Measurements from ENCODE around the gene SQSTM1. TPM values are rescaled to one million over a fixed set of nuclear protein-coding genes. Genes with fewer than 3 reads are reported as not detected.

The SQSTM1 gene
- total RNA-seq, 2 donors from 2014 or later: 302 to 316 TPM

DNA sequence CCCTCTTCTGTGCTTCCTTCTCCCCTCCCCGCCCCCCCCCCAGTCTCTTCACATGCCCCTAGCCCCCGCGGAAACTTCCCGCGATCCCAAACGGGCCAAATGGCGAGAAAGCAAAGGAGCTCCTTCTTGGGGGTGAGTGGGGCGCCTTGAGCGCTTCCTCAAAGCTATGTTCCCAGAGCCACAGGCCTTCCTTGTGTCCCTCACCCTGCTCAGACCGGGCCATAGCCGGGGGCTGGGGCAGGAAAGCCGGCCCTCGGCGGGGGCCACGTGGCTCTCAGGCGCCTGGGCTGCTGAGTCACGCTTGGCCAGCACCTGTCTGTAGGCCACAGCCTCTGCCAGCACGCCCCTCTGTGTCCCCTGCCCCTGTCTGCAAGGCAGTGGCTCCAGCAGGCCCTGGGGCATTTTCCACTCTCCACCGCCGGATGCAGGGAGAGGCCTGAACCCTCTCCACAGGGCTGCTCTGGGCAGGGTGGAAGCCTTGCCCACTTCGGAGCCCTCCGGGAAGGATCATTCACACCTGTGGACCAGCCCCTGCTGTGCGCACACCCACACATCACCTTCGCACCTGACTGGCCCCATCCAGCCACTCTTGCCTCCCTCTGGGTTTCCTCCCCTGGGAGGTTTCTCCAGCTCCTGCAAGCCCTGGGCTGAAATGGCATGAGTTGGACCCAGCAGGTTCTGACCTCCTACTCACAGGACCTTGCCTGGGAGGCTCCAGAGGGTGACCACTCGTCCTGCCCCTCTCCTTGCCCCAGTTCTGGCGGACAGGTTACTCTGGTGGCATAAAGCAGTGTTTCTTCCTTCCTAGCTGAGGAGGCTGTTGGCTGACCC is 1.2 kb upstream of the SQSTM1 start:
- DNase-seq: peak; percentile 74
- intact Hi-C loops (cut with DNase I): loop anchor here in 1 of 2 donors (5.0 kb wide), 1 partner anchor 38 kb away; the partner anchor contains the start of gene MRNIP
- ATAC-seq: peak; percentile 13 to 37

DNA sequence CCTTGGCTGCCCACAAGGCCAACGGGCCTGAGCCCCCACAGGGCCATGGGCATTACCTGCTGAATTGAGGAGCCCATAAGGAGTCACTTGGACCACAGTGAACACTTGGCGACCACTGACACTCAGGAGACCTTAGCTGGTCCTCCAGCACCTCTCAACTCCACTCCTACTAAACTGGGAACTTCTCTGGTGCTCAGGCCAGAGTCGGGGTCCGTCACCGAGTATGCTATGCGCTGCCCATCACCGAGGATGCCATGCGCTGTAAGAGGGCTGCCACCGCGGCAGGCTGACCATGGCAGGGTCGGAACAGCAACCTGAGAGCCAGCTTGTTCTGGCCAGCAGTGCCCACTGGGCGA is 600 bp upstream of the SQSTM1 start:
- ATAC-seq (no peak), DNase-seq (no peak)
- intact Hi-C loops (cut with DNase I): loop anchor here in 1 of 2 donors (5.0 kb wide), 1 partner anchor 37 kb away; the partner anchor contains the start of gene MRNIP

- ATAC-seq (peak; percentile 79 to 82), DNase-seq (peak; percentile 97)
- intact Hi-C loops (cut with DNase I): loop anchor here in 1 of 2 donors (5.0 kb wide), 1 partner anchor 36 kb away; the partner anchor contains the start of gene MRNIP
These were observed 773 bp downstream of the SQSTM1 start for GRCh38 chr5:179821298-179822058.

DNA sequence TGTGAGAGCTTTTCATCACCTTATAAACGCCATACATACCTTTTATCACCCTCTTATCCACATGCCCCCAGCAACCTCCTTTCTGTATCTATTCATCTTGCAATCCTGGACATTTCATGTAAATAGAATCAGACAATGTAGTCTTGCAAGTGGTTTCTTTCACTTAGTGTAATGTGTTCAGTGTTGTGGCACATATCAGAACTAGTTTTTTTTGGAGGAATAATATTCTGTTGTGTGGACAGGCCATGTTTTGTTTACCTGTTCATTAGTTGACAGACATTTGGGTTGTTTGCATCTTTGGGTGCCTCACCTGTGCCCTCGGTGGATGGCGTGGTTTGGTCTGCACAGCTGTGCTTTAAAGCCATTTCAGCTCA is 1.3 kb downstream of the SQSTM1 start:
- intact Hi-C loops (cut with DNase I): loop anchor here in 1 of 2 donors (5.0 kb wide), 1 partner anchor 35 kb away; the partner anchor contains the start of gene MRNIP
- DNase-seq (no peak), ATAC-seq (no peak)

DNA sequence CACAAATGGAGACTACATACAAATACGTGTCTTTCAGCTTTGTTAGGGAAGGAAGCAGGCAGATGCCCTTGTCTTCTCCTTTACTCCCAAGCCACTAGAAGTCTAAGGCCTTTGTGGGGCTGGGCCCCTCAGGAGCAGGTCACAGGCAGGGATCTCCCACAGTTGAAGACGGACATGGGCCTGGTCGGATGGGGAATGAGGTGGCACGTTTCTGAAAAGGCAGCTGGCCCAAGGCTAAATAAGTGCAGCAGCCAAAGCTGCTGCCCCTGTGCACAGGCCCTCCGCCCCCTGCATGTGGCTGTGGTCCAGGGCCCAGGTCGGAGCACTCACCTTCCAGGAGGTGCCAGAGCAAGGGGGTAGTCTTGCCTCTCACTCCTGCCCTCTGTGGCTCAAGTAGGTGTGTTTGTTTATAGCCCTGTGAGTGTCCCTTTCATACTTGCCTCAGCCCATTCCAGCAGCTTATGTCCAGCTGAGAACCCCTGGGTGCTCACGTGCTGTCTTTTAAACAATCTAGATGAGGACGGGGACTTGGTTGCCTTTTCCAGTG is 1.8 kb downstream of the SQSTM1 start:
- ATAC-seq (no peak), DNase-seq (no peak)
- intact Hi-C loops (cut with DNase I): loop anchor here in 1 of 2 donors (5.0 kb wide), 1 partner anchor 35 kb away; the partner anchor contains the start of gene MRNIP

GRCh38 chr5:179823937-179824744 is 3.4 kb downstream of the SQSTM1 start:
- intact Hi-C loops (cut with DNase I): loop anchor here in 1 of 2 donors (5.0 kb wide), 1 partner anchor 33 kb away; the partner anchor contains the start of gene MRNIP
- DNase-seq (no peak), ATAC-seq (no peak)

DNA sequence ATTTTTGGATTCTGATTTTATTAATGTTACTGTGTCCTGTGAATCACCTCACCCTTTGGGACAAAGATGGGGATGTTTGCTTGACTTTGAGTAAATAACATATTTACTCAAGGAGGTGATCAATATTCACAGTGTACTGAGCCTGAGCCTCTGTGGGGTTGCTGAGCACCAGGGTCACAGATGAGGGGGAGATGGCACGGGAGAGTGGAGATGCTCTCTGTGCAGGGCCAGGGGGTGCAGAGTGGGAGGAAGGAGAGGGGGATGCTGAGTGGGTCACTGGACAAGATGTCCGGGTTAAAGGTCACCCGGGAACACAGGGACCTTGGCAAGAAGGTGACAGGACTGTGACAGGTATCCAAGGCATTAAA is 4.0 kb downstream of the SQSTM1 start:
- DNase-seq (no peak), ATAC-seq (no peak)
- intact Hi-C loops (cut with DNase I): loop anchor here in 1 of 2 donors (5.0 kb wide), 1 partner anchor 33 kb away; the partner anchor contains the start of gene MRNIP

DNA sequence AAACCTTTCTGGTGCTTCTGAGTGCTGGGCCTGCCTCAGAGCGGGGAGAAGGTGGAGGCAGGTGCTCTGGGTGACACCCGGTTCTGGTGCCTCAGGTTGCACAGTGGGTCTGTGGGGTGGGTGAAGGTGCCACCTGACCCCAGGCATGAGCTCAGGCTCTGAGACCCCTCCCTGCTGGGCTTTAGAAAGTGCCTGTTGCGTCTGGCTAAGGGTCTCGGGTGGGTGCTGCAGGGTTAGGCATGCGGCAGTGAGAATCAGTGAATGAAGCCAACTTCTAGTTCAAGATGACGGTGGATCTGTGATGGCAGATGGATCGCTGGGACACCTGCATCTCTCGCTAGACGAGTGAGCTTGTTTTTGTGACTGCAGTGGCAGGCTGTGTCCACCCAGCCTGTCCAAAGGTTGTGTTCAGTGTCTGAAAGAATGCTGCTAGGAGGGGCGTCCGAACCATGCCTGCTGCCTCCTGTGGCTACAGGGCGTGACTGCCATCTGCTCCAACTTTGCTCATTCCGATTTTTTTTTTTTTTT is 5.0 kb downstream of the SQSTM1 start:
- DNase-seq (no peak), ATAC-seq (no peak)
- intact Hi-C loops (cut with DNase I): no loop called here

GRCh38 chr5:179827680-179828079 is 7.0 kb downstream of the SQSTM1 start:
- intact Hi-C loops (cut with DNase I): no loop called here
- peak in 1 of 2 donors; percentile 23 for ATAC-seq
- no peak for DNase-seq

DNA sequence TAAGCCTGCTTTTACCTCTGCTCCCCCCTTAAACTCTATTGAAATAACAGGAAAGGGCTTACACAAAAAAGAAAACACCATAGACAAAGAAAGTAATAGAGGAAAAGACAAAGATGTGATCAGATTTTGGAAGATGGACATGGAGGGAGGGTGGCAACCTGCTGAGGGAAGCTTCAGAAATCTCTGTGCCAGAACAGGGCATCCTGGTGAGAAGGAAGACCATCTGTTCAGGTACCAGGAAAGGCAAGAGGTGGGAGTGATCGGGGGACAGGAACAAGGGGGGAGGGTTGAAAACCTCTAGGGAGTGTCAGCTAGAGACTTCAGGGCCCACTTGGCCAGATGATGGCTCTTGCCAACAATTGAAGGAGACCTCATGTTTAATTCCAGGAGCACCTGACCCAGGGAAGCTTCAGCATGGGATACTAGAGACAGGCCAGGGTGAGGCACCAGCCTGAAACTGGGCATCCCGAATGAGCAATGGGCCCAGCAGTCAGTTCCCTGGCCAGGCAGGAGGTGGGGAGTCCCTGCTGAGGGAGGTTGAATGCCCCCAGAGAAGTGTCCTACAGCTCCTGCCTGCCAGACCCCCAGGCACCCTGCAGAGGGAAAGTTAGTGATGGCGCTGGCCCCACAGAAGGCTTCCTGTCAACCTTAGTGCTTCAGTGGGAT is 8.2 kb downstream of the SQSTM1 start:
- no peak for DNase-seq
- no peak for ATAC-seq
- intact Hi-C loops (cut with DNase I): no loop called here

DNA sequence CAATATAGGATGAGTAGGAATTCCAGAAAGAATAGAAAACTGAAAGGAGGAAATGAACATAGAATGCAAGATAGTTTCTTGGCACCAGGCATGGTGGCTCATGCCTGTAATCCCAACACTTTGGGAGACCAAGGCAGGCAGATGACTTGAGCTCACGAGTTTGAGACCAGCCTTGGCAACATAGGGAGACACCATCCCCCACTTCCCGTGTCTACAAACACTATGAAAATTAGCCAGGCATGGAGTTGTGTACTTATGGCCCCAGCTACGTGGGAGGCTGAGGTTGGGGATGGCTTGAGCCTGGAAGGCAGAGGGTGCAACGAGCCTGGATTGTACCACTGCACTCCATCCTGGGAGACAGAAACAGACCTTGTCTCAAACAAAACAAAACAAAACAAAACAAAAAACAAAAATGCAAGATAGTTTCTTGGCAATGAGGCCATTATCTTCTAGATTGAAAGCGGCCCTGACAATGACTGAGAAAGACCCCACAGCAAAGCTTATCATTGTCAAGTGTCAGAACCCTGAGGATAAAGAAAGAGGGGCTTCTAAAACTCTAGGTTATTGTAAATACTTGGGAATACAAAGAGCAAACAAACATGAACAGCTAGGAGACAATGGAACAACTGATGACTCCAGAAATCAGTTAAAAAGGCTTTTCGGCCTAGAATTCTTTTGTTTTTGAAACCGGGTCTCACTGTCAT is 9.2 kb downstream of the SQSTM1 start:
- no peak for ATAC-seq
- intact Hi-C loops (cut with DNase I): no loop called here
- DNase-seq: no peak

GRCh38 chr5:179830818-179831468 is 10.2 kb downstream of the SQSTM1 start:
- DNase-seq: no peak
- intact Hi-C loops (cut with DNase I): no loop called here

GRCh38 chr5:179832039-179832745 is 11.5 kb downstream of the SQSTM1 start:
- ATAC-seq: peak in 1 of 2 donors; percentile 1
- no peak for DNase-seq
- intact Hi-C loops (cut with DNase I): no loop called here

More at GRCh38 chr5:179830818-179831468, 10.2 kb downstream of the SQSTM1 start:
- ATAC-seq: no peak

DNA sequence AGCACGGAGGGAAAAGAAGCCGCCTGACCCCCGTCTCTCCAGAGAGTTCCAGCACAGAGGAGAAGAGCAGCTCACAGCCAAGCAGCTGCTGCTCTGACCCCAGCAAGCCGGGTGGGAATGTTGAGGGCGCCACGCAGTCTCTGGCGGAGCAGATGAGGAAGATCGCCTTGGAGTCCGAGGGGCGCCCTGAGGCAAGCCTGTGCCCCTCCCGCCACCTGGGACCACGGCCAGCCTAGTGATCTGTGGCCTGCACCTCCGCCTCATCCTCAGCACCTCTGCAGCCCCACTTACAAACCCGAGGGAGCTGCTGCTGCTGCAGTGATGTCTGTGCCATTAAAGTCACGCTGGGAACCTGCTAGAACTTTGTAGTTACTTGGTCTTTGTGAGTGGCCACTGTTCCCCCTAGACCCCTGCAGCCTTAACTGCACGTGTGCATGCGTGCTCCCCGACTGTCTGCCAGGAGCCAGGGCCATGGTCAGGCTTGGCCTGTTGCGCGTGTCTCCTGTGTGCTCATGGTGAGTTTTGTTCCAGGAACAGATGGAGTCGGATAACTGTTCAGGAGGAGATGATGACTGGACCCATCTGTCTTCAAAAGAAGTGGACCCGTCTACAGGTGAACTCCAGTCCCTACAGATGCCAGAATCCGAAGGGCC is 12.5 kb downstream of the SQSTM1 start:
- ATAC-seq (no peak), DNase-seq (no peak)

DNA sequence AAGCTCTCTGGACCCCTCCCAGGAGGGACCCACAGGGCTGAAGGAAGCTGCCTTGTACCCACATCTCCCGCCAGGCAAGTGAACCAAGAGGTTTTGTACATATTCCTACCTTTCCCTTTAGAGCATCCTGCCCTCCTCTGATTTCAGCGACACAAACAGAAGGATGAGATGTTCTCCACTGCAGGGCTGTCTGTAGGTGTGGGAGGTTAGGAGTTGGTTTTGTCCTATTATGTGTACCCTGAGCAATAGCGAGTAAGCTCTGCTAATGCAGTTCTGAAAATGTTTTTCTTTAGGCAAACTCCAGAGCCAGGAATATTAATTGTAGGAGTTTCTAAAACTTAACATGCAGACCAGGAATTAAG is 13.0 kb downstream of the SQSTM1 start:
- intact Hi-C loops (cut with DNase I): no loop called here
- no peak for DNase-seq
- no peak for ATAC-seq

More for the DNA sequence above, 12.5 kb downstream of the SQSTM1 start:
- intact Hi-C loops (cut with DNase I): no loop called here

DNA sequence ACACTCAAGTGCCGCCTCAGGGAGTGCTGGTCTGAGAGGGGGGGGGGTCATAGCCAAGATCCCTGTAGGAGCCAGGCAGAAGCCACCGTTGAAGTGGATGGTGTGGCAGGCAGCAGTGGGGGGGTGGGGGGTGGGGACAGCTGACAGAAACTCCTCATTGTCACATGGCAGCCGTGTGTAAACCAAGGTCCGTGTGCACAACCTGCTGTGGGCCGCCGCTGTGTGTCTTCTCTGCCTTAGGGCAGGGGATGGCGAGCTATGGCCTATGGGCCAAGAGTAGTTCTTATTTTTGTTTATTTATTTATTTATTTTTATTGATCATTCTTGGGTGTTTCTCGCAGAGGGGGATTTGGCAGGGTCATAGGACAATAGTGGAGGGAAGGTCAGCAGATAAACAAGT is 13.4 kb downstream of the SQSTM1 start:
- intact Hi-C loops (cut with DNase I): no loop called here
- ATAC-seq (no peak), DNase-seq (no peak)

Data from left cardiac atrium (tissue), 4 donors.